SK-N-SH (cell line): ENCODE measurements around the gene ZNF414. TPM values are rescaled to one million over a fixed set of nuclear protein-coding genes. Genes with fewer than 3 reads are reported as not detected.

Source experiments
- CTCF ChIA-PET: fragments of 300-600, 350-600 bp; formaldehyde crosslinking; extraction: SDS; loops from one replicate; lab custom pipeline; 2021; lab: Yijun Ruan, JAX
- POLR2A ChIA-PET: fragments of 350-600 bp; sonication (Branson Sonifier 250); formaldehyde crosslinking; extraction: SDS; loops from one replicate; lab custom pipeline; 2020; ENCODE audit warnings: antibody characterized with exemption, inconsistent platforms; lab: Yijun Ruan, JAX
- DNase-seq: peaks from one replicate; pipeline ENCODE4 v3.0.0; 2012
- H2AFZ ChIP-seq: fragments of 200-600 bp; sonication (generic); 2 replicates; pipeline ENCODE4 v1.8.1; 2016; ENCODE audit warnings: antibody characterized with exemption, mild to moderate bottlenecking, low read depth
- H3F3A ChIP-seq: fragments of 200-600 bp; sonication (generic); replicated peaks from 2 replicates; pipeline ENCODE3; 2016; ENCODE audit warnings: antibody characterized with exemption, mild to moderate bottlenecking; ENCODE audit not compliant: insufficient read depth
- H3K27ac ChIP-seq, 2 experiments: fragments of 200-500 bp in 1 of 2; fragments of 200-600 bp in 1 of 2; sonication (Bioruptor generic) in 1 of 2; sonication (generic), shearing (Covaris generic) in 1 of 2; 2 replicates each; pipeline versions ENCODE4 v1.5.1 to v1.6.1; 2014 to 2016; ENCODE audit warnings: low read depth in 2 of 2, inconsistent platforms in 1 of 2, low read length in 1 of 2, mild to moderate bottlenecking in 1 of 2, mixed read lengths in 1 of 2
- H3K27me3 ChIP-seq: fragments of 200-600 bp; sonication (generic), shearing (Covaris generic); 2 replicates; pipeline ENCODE4 v1.6.1; 2016; ENCODE audit warnings: mixed run types; ENCODE audit not compliant: insufficient read depth
- H3K36me3 ChIP-seq, 2 experiments: fragments of 200-500 bp in 1 of 2; fragments of 200-600 bp in 1 of 2; sonication (Bioruptor generic) in 1 of 2; sonication (generic) in 1 of 2; replicated peaks in 1 of 2; 2 replicates each; pipeline versions ENCODE3 to v1.5.1; 2014 to 2016; ENCODE audit warnings: low read length in 1 of 2, mild to moderate bottlenecking in 1 of 2; ENCODE audit not compliant: insufficient read depth in 2 of 2, control insufficient read depth in 1 of 2
- H3K4me1 ChIP-seq, 2 experiments: fragments of 200-500 bp in 1 of 2; fragments of 200-600 bp in 1 of 2; sonication (Bioruptor generic) in 1 of 2; sonication (generic), shearing (Covaris generic) in 1 of 2; 2 replicates each; pipeline versions ENCODE4 v1.5.1 to v1.6.1; 2014 to 2016; ENCODE audit warnings: low read depth in 1 of 2, low read length in 1 of 2, mixed run types in 1 of 2; ENCODE audit not compliant: insufficient read depth in 2 of 2, control insufficient read depth in 1 of 2
- H3K4me2 ChIP-seq: fragments of 200-600 bp; sonication (generic), shearing (Covaris generic); 2 replicates; pipeline ENCODE4 v1.6.1; 2017; ENCODE audit warnings: mixed run types
- H3K4me3 ChIP-seq, 2 experiments: fragments of 200-500 bp in 1 of 2; fragments of 200-600 bp in 1 of 2; sonication (Bioruptor generic) in 1 of 2; sonication (generic), shearing (Covaris generic) in 1 of 2; 2 replicates each; pipeline versions ENCODE4 v1.5.1 to v1.8.1; 2014 to 2016; ENCODE audit warnings: low read depth in 2 of 2, inconsistent platforms in 1 of 2, low read length in 1 of 2, mild to moderate bottlenecking in 1 of 2, mixed read lengths in 1 of 2, moderate library complexity in 1 of 2
- H3K79me2 ChIP-seq: fragments of 200-600 bp; sonication (generic); 2 replicates; pipeline ENCODE4 v1.8.1; 2017; ENCODE audit warnings: mild to moderate bottlenecking; ENCODE audit not compliant: insufficient read depth
- H3K9ac ChIP-seq: fragments of 200-600 bp; sonication (generic); 2 replicates; pipeline ENCODE4 v1.6.1; 2017; ENCODE audit warnings: mixed run types
- H3K9me2 ChIP-seq: fragments of 200-600 bp; sonication (generic); 2 replicates; pipeline ENCODE4 v1.6.1; 2017; ENCODE audit warnings: mixed run types
- H3K9me3 ChIP-seq: fragments of 200-600 bp; sonication (generic); 2 replicates; pipeline ENCODE4 v1.6.1; 2017; ENCODE audit warnings: mixed run types, mild to moderate bottlenecking, moderate library complexity
- H4K20me1 ChIP-seq: fragments of 200-600 bp; sonication (generic); 2 replicates; pipeline ENCODE4 v1.6.1; 2017; ENCODE audit warnings: mild to moderate bottlenecking, mixed run types; ENCODE audit not compliant: insufficient read depth
- ELF1 ChIP-seq: IDR thresholded peaks from 2 replicates; pipeline ENCODE4 v1.4.0; 2012
- FOXM1 ChIP-seq: IDR thresholded peaks from 2 replicates; pipeline ENCODE4 v1.4.0; 2012; ENCODE audit warnings: low read depth, mild to moderate bottlenecking
- NRF1 ChIP-seq: IDR thresholded peaks from 2 replicates; pipeline ENCODE4 v1.6.1; 2012; ENCODE audit warnings: low read depth, mild to moderate bottlenecking, low read length
- PBX3 ChIP-seq: IDR thresholded peaks from 2 replicates; pipeline ENCODE4; 2012
- SIN3A ChIP-seq: IDR thresholded peaks from 2 replicates; pipeline ENCODE4 v1.6.1; 2012; ENCODE audit warnings: low read depth, mild to moderate bottlenecking, low read length, moderate library complexity, borderline replicate concordance
- TCF12 ChIP-seq: IDR thresholded peaks from 2 replicates; pipeline ENCODE4 v1.4.0; 2012
- YY1 ChIP-seq: IDR thresholded peaks from 2 replicates; pipeline ENCODE4 v1.4.0; 2012; ENCODE audit warnings: low read depth, mild to moderate bottlenecking
- WGBS: methylation state at CpG from one replicate; pipeline ENCODE4 v1.1.6; 2017; ENCODE audit warnings: low lambda C conversion rate; 5-methylcytosine and 5-hydroxymethylcytosine counted together
- polyA plus RNA-seq, 3 experiments: library from polyadenylated mRNA; depleted of rRNA; stranded (reverse); fragments of >200 nt; gene quantifications; 2 replicates each; pipeline ENCODE4 v1.2.3, GENCODE V29; 2012
- TF ChIP-seq, protein P1 (sequence below): IDR thresholded peaks from 2 replicates; pipeline ENCODE4 v1.4.0; 2012; ENCODE audit warnings: low read depth, borderline replicate concordance

The ZNF414 gene
- polyA plus RNA-seq, 1 of the 3 experiments (the other 2 are of a cell fraction) = 17.0 TPM

- WGBS = 43% methylated on average over 2 of the region's 2 CpGs
Measured at GRCh38 chr19:8561075-8561764, 47.3 kb upstream of the ZNF414 start.

GRCh38 chr19:8558325-8558724 lies 44.4 kb upstream of the ZNF414 start:
- WGBS = 0% methylated on average over 2 of the region's 2 CpGs
- no peaks in the 10 kb centered on the region for H3K79me2 ChIP-seq
- no peak for TF ChIP-seq SIN3A
- H3K9ac ChIP-seq = no peak overlapping the region
- H4K20me1 ChIP-seq = no peaks in the 10 kb centered on the region
- ChIA-PET CTCF (interaction anchor here (1.0 to 4.9 kb wide), 3 partner anchors 21 to 53 kb away, joined by 3 to 34 read pairs (median 3); no protein-coding TSS in a partner anchor), POLR2A (no interaction called here)
- no peaks in the 10 kb centered on the region for H3K9me3 ChIP-seq
- no peaks in the 10 kb centered on the region for H3K9me2 ChIP-seq
- H3K4me3 ChIP-seq = no peak overlapping the region
- no peaks in the 10 kb centered on the region for H3K27me3 ChIP-seq
- no peak overlapping the region for H2AFZ ChIP-seq
- H3K4me1 ChIP-seq = no peaks in the 10 kb centered on the region
- H3K27ac ChIP-seq = no peak overlapping the region
- H3K4me2 ChIP-seq = no peak overlapping the region
- no peaks in the 10 kb centered on the region for H3F3A ChIP-seq
- no peak for DNase-seq
- no peaks in the 10 kb centered on the region for H3K36me3 ChIP-seq

More at GRCh38 chr19:8561075-8561764, 47.3 kb upstream of the ZNF414 start:
- TF ChIP-seq TCF12 (no peak), SIN3A (no peak), YY1 (no peak), FOXM1 (no peak), PBX3 (no peak), ELF1 (no peak), NRF1 (no peak)
- TF ChIP-seq, protein P1, sequence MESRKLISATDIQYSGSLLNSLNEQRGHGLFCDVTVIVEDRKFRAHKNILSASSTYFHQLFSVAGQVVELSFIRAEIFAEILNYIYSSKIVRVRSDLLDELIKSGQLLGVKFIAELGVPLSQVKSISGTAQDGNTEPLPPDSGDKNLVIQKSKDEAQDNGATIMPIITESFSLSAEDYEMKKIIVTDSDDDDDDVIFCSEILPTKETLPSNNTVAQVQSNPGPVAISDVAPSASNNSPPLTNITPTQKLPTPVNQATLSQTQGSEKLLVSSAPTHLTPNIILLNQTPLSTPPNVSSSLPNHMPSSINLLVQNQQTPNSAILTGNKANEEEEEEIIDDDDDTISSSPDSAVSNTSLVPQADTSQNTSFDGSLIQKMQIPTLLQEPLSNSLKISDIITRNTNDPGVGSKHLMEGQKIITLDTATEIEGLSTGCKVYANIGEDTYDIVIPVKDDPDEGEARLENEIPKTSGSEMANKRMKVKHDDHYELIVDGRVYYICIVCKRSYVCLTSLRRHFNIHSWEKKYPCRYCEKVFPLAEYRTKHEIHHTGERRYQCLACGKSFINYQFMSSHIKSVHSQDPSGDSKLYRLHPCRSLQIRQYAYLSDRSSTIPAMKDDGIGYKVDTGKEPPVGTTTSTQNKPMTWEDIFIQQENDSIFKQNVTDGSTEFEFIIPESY = no peak
- no peak overlapping the region for H3K9ac ChIP-seq
- no peaks in the 10 kb centered on the region for H3K36me3 ChIP-seq
- no peaks in the 10 kb centered on the region for H4K20me1 ChIP-seq
- no peak overlapping the region for H2AFZ ChIP-seq
- no peaks in the 10 kb centered on the region for H3K9me2 ChIP-seq
- no peak overlapping the region for H3K4me3 ChIP-seq
- H3F3A ChIP-seq = no peaks in the 10 kb centered on the region
- no peaks in the 10 kb centered on the region for H3K79me2 ChIP-seq
- ChIA-PET CTCF (no interaction called here), POLR2A (no interaction called here)
- H3K4me2 ChIP-seq = no peak overlapping the region
- H3K27ac ChIP-seq = no peak overlapping the region
- no peaks in the 10 kb centered on the region for H3K4me1 ChIP-seq
- no peaks in the 10 kb centered on the region for H3K9me3 ChIP-seq
- H3K27me3 ChIP-seq = no peaks in the 10 kb centered on the region
- DNase-seq = no peak
